Fibroblast of peridontal ligament (primary cell): Measurements from ENCODE around the gene ALDH1L2.

ENCODE experiments used
- DNase-seq: peaks from one replicate; pipeline ENCODE4 v3.0.0-alpha.2; 2010; ENCODE audit errors: extremely low read depth

The ALDH1L2 gene

DNA sequence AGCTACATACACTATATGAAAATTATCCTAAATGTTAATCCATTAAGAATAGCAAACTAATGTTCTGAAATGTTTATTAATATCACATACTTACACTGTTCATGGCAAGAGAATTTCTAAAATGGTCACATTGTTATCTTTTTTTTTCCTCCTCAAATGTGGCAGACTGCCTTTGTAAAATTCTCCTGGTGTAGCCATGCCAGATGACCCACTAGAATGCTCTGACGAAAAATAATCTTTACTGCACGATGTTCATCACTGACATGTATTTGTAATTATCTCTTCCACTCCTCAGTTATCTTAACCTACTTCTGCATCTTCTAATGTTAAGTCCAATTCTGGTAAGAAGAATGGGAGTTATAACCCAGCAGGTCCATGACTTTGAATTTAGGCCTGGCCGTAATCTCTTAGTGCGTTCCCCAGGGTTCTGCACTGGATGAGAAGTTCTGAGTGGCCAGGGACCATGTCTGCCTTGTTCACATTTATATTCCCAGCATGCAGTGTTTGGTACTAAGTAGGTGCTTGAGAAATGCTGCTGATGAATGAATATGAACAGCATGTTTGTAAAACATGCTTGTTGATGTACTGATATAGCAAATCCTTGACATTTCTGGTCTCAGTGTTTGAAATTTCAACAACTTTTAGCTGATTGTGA, 51.4 kb downstream of the ALDH1L2 start:
- peak; percentile 58 for DNase-seq

DNA sequence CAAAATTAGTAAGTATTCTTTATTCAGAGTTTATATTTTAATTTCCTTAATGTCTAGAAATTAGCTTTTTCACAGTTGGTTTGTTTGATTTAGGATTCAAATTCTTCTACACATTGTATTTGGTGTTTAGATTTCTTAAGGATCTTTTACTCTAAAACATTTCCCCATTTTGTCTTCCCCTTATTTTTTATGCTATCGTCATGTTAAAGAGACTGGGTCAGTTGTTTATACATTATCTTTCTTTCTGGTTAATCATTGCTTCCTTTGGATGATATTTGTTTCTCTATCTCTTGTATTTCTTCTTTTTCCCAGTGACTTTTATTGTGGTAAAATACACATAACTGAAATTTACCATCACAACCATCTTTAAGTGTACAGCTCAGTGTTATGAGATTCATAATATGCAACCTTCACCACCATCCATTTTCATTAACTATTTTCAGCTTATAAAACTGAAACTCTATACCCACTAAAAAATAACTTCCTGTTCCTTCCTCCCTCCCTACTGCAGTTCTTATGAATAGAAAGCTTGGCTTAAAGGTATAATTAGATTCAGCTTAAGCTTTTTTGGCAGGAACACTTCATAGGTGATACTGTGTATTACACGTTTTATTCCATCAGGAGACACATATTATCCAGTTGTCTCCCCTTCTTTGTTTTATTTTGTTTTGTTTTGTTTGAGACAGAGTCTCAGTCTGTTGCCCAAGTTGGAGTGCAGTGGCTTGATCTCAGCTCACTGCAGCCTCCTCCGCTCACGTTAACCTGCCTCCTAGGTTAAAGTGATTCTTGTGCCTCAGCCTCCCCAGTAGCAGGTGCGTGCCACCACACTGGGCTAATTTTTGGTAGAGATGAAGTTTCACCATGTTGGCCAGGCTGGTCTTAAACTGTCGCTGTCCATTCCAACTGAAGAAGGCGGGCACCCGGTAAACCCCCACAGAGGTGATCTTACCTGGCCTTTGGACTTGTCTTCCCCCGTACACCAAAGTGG, 53.1 kb downstream of the ALDH1L2 start:
- DNase-seq: no peak

DNA sequence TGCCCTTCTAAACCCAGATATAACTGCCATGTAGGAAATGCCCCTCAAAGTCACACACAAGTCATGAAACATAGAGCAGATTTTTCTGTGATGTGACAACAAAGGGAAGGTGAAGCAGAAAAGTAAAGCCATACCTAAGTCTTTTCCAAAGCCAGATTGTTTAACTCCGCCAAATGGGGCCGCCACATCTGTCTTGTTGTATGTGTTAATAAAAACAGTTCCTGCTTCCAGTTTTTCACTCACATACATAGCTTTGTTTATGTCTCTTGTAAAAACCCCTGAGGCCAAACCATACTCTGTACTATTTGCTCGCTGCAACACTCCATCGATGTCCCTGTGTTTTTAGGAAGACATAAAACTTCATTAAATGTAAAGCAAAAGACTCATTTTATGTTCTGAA, 57.8 kb downstream of the ALDH1L2 start:
- DNase-seq: peak; percentile 9

DNA sequence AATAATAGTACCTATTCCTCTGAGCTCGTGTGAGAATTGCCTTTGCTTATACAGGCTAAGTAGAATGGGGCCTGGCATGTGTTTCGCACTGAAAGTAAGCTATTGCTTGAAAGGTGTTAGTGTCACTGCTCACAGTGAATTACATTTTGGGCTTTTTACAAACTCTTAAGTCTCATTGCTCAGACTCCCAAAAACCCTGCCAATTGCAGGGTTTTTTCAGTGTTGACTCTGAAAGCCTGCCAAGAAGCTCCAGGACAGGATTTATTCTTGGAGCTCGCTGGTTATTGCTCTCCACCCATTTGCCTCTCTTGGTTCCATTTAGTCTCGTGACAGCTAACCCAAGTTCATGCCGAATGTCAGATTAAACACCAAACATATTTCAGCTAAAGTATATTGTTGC, 58.4 kb downstream of the ALDH1L2 start:
- DNase-seq: peak; percentile 94

DNA sequence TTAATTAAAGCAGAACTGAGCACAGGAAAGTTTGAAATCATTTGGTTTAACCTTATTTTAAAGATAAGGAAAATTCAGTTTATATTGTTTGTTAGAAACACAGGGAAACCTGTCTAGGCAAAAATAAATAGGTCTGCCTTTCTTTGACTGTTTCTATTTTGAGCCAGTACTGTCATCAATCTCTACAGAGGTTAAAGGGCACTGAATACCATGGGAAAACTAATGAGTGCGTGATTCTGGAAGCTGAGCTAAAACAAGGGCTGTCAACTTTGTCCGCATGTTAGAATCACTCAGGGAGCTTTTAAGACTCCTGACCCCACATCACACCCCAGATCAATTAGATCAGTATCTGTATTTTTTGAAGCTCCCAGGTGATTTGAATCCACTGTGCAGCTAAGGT, 59.3 kb downstream of the ALDH1L2 start:
- no peak for DNase-seq

DNA sequence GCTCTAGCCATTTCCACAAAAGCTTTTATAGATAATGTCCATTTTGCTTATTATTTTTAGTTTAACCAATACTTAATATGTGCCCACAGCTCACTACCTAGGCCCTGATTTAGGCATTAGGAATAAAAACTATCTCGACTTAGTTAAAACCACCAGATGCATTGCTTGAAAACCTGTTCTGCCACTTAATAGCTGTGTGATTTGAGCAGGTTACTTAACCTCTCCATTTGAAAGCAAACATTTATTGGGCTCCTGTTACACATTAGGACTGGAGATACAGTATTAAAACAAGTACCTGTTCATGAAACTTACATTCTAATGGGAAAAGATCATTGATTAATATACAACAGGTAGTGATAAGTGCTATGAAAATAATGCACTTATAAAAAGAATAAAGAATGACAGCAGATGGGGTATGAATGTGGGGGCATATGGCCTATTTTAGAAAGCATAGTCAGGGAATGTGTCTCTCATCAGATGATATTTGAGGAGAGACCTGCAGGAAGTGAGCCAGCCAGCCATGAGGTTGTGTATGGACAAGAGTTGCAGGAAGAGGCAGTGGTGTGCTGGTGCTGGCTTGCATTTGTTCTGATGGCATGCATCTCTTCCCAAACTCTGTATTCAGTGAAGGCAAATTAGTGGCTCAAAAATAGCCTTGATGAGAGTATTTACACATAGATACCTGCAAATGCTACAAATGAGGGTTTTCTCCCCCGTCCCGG, 63.9 kb downstream of the ALDH1L2 start:
- DNase-seq: no peak

DNA sequence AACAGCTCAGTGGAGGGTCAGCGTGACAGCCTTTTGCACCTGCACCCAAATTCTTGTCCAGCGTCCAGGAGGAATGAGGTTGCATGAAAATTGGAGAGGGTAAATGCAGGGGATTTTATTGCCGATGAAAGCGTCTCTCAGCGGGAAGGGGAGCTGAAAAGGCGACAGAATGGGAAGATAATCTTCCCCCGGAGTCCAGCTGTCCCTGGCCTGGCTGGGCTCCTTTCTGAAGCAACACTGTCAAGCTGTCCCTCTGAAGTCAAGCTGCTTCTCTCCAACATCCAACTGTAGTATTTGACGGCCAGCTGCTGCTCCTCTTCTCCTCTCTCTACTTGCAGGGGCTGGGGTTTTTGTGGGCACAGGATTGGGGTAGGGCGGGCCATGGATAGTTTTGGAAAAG, 65.5 kb downstream of the ALDH1L2 start:
- no peak for DNase-seq

DNA sequence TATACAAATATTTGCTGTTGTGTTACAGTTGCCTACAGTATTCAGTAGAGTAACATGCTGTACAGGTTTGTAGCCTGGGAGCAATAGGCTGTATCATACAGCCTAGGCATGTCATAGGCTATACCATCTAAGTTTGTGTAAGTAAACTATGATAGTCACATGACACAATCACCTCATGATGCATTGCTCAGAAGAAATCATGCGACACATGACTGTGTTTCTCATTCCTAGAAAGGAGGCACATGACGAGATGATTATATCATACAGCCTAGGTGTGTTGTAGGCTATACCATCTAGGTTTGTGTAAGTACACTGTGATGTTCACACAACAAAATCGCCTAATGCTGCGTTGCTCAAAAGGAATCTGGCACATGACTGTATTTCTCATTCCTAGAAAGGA, 66.2 kb downstream of the ALDH1L2 start:
- no peak for DNase-seq

DNA sequence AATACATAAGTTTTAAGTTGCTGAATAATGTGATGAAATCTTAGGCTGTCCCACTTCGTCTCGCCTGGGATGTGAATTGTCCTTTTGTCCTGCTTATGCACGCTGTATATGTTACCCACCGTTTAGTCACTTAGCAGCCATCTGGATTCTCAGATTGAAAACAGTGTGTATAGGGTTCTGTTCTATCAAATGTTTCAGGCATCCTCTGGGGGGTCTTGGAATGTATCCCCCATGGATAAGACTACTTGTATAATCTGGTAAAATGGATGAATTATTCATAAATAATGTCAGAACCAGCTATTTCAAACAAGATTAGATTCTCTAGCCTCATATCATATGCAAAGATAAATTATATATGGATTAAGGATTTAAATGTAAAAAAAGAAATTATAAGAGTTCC, 68.7 kb downstream of the ALDH1L2 start:
- DNase-seq: no peak

DNA sequence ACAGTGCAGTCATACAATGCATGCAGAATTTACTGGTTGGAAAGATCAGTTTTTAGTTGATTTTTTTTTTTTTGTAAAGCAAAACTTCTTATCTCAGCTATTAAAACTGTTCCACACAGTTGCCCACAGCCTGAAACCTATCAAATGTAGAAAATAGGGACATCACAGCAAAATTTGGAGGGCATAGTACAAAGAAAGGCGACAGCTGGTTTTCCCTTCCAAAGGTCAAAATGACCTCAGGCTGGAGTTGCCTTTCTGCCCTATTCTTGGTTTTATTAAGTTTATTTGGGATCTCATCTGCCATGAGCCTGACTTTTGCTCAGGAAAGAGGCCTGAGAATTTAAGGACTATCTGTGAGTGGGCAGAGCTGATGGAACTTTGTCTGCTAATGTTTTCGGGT, 69.7 kb downstream of the ALDH1L2 start:
- no peak for DNase-seq

DNA sequence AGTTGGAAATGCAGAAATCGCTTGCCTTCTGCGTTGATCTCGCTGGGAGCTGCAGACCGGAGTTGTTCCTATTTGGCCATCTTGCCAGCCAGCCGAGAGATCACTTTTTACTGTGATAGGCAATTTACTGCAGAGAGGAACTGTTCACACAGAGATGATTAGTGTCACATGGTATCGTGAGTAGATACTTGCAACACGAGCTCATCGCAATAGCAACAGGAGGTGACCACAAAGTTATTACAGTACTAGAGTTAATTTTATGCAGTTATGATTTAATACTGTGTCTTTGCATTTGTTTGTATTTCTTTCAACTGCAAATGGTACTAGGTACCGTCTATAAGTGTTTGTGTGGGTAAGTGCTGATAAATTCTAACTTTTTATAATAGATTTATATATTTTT, 70.4 kb downstream of the ALDH1L2 start:
- no peak for DNase-seq

DNA sequence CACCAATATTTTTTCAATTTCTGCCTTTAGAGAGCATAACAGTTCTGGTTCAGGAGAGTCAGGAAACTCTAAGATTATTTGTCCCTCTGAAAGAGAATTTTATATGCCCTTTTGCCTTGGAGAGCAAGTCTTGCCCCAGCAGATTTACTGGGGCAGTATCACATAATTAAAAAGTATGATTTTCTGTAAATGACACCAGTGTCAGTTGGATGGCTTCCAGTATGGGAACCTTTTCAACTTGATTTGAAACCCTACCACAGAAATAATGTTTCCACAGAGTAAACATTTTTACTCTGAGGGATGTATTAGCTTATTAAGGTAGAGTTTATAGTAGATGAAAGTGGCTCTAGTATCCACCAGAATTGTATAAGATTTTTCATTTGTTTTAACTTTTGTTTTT, 82.8 kb downstream of the ALDH1L2 start:
- no peak for DNase-seq

DNA sequence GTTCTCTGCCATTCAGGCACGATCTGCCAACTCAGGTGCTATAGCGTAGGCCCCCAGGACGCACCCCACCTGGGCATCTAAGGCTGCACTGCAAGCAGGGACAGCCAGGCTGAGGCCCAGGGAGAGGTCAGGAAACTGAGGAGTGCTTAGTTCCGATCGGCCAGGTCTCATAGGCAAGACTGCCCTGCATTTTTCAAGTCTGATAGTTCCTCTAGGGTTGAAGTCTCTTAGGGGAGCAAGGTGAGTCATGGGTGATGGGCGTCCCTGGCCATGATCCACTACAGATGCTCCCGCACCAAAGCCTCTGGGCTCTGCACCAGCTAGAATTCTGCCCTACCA, 84.9 kb downstream of the ALDH1L2 start:
- DNase-seq: no peak

DNA sequence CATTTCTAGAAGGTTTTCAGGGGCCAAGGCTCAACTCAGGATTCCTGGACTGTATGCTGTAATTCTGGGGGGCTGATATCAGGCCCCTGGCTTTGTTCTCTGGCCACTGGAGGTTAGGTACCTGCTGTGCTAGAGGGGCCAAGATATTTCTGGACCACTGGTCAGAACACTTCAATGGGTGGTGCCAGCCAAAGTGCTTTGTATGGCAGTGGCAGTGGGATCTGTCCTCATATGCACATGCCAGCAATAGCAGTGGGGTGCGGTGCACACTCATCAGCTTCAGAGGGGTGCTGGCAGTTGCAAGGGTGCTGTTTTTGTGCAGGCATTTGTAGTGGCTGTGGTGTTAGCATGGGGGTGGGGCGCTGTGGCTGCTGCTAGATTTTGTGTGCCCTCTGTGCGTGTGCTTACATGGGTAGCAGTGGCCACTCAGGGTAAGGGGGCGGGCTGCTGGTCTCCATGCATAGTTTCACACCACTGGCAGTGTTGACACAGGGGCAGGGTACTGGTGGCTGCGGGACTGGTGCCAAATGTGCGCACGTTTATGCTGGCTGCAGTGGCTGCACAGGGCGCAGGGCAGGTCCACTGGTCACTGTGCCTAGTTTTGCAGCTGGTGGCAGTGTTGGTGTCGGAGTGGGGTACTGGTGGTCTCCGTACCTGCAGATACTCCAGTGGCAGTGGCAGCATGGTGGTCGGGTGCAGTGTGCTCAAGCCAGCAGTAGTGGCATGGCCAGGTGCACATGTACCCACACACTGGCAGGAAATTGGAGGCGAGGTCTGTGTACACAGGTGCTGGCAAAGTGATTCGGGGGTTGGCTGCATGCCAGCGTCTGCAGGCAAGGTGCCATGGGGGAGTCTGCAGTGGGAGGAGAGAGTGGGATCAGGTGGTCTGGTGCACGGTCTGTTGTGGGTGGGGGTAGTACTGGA, 85.6 kb downstream of the ALDH1L2 start:
- no peak for DNase-seq

DNA sequence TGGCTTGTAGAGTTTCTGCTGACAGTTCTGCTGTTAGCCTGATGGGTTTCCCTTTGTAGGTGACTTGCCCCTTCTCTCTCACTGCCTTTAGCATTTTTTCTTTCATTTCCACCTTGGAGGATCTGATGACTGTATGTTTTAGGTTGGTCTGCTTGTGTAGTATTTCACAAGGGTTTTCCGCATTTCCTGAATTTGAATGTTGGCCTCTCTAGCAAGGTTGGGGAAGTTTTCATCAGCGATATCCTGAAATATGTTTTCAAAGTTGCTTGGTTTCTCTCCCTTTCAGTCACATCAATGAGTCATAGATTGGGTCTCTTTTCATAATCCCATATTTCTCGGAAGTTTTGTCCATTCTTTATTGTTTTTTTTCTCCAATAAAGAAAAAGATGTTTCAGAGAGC, 86.7 kb downstream of the ALDH1L2 start:
- no peak for DNase-seq

DNA sequence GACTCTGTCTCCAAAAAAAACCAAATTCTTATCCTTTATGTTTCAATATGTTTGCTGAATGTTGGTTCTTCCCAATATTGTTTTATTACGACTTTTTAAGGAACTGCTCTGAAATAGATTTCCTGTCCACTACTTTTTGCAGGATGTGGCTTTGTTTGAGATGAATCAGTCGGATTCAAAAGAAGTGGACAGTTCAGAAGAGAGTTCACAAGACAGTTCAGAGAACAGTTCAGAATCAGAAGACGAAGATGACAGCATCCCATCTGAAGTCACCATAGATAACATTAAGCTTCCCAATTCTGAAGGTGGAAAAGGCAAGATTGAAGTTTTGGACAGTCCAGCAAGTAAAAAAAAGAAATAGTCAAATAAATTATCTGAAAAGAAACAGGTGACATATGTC, 89.9 kb downstream of the ALDH1L2 start:
- no peak for DNase-seq

DNA sequence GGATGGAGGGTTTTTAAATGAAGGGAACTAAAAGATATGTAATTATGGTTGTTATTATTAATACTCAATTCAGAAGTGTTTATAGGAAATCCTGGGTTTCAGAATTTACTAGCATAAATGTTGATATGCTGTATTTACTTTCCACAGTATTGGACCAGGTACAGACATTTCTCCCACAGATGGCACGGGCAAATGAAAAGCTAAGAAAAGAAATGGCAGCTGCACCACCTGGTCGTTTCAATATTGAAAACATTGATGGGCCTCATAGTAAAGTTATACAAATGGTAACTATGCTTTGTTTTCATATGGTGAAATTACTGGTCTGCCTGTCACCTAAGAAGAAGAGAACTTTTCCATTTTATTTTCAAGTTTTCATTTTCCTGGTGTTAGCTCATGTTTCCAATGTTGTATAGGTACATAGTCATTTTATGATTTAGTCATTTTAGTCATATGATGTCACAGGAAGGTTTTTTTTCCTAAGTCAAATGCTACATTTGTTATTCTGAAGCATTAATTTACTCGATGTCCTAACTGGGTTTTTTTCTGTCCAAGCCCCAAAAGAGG, 92.6 kb downstream of the ALDH1L2 start:
- DNase-seq: no peak

DNA sequence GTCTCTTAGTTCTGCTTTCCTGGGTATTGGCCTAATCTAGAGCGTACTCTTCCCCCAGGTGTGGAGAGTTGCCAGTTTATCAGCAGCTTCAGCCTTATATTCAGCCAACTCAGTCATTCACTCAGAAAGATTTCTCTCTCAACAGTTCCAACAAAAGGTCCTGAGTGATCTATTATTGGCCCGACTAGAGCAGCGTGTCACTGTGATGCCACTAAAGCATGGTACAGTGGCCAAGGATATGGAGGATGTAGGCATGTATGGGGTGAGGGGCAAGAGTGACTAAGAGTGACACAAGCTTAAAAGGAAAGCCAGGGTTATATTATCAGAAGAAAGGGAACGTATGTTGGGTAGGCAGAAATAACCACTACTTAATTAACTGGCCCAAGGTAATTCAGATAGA, 93.3 kb downstream of the ALDH1L2 start:
- DNase-seq: no peak

DNA sequence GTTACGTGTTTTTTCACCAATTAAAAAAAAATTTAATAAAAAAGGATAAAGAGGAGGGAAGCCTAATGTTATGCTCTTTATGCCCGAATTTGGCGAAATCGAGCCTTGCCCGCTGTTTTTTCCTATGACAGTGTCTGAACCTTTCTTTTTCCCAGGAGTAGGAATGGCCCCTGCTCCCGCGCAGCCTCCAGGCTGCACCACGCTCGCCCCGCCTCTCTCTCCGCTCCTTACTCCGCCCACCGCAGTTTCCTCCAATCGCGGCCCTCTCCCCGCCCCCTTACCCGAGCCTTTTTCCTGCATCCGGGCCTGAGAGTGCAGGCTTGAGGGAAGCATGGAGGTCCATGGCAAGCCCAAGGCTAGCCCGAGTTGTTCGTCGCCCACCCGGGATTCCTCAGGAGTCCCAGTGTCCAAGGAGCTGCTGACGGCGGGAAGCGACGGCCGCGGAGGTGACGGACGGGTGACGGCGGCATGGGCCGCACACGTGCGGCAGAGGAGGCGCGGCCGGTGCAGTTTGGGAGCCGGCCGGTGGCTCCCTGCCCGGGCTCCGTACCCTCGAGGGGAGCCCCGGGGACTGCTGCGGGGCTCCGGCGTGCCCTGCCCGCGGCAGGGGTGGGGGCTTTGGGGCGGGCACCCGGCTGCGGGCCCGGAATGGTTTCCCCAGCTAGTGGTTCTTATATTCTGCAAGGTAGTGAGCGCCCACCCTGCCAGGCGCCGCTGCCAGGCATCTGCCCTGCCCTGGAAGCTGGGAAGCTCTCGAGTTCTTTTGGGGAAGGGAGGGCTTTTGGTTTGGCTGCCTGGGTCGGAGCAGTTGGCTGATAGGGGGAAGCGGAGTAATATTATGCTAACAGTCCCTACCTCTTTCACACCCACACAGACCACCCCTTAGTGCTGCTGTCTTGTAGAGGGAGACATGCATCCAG, 98.0 kb downstream of the ALDH1L2 start, which contains the start of gene NOPCHAP1:
TSS of gene NOPCHAP1 (plus strand) at position 295 of the 920 bp plus-strand sequence. CDS start at position 332, 37 bp downstream.
- DNase-seq: peak; percentile 73

DNA sequence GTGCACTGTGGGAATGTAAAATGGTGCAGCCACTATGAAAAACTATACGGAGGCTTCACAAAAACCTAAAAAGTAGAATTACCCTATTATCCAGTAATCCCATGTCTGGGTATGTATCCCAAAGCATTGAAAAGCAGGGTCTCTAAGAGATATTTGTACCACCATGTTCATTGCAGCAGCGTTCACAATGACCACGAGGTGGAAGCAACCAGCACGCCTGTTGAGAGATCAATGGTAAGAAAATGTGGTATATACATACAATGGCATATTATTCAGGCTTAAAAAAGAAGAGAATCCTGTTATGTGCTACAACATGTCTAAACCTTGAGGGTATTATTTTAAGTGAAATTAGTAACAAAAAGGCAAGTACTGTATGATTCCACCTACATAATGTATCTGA, 99.1 kb downstream of the ALDH1L2 start:
- DNase-seq: no peak
